CD4-positive, alpha-beta T cell treated with Interleukin-2 at 100 ng/mL for 4 hours (primary cell): ENCODE data around the gene CIRBP.
A peak's percentile ranks its signal among the peaks of the same experiment; 100 is the strongest.

Source experiments
- DNase-seq: peaks from one replicate; pipeline ENCODE4 v3.0.0-alpha.2; 2020; ENCODE audit warnings: low spot score

Gene CIRBP

DNA sequence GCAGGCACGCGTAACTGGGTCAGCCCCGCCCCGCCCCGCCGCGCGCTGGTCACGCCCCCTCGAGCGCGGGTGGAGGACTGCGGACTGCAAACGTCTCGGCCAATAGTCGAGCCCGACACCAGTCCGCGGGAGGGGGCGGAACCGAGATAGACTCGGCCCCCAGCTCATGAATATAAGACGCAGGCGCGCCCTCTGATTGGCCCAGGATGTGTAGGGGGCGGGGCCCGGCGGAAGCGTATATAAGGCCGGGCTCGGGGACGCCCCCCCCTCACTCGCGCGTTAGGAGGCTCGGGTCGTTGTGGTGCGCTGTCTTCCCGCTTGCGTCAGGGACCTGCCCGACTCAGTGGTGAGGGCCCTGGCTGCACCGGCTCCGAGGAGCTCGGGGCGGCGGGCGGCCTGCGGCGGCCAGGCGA is at the start of gene CIRBP:
Gene CIRBP, plus strand, starts transcription at position 268 of the 413 bp plus-strand sequence. CDS start 1,602 bp downstream, outside the sequence.
- DNase-seq, result peak; percentile 99

DNA sequence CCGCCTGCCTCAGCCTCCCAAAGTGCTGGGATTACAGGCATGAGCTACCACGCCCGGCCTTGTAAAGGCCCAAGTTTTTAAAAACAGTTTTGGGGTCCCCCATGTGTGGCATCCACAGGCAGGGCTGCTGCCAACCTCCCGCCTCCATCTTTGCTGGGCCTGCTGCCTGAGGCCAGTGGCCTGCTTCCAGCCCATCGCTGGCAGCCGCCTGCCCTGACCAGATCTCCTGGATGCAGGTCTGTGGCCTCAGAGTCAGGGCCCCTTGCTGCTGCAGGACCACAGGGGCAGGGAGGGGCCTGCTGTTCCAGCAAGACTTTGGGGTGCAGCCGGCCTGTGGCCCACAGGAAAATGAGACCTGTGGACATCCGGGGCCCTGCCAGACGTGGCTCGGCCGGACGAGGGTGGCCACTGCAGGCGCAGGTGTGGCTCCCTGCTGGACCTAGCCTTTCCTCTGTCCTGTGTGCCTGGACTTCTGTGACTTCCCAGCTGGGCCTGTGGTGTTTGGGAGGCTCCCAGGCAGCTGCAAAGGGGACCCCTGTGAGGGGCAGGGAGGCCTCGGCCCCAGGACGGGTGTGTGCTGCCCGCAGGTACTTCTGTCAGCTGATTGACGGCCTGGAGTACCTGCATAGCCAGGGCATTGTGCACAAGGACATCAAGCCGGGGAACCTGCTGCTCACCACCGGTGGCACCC is 49.2 kb upstream of the CIRBP start:
- no peak for DNase-seq

DNA sequence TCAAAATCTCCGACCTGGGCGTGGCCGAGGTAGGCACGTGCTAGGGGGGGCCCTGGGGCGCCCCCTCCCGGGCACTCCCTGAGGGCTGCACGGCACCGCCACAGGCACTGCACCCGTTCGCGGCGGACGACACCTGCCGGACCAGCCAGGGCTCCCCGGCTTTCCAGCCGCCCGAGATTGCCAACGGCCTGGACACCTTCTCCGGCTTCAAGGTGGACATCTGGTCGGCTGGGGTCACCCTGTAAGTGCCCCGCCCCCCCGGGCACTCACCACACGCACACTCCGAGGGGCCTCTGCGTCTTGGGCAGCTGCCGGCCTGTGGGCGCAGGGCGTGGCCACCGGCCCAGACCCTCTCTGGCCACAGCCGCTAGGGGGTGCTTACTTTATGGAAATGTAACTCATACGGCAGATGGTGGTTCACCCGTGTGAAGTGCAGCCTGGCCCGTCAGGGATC is 48.6 kb upstream of the CIRBP start:
- DNase-seq, result no peak

DNA sequence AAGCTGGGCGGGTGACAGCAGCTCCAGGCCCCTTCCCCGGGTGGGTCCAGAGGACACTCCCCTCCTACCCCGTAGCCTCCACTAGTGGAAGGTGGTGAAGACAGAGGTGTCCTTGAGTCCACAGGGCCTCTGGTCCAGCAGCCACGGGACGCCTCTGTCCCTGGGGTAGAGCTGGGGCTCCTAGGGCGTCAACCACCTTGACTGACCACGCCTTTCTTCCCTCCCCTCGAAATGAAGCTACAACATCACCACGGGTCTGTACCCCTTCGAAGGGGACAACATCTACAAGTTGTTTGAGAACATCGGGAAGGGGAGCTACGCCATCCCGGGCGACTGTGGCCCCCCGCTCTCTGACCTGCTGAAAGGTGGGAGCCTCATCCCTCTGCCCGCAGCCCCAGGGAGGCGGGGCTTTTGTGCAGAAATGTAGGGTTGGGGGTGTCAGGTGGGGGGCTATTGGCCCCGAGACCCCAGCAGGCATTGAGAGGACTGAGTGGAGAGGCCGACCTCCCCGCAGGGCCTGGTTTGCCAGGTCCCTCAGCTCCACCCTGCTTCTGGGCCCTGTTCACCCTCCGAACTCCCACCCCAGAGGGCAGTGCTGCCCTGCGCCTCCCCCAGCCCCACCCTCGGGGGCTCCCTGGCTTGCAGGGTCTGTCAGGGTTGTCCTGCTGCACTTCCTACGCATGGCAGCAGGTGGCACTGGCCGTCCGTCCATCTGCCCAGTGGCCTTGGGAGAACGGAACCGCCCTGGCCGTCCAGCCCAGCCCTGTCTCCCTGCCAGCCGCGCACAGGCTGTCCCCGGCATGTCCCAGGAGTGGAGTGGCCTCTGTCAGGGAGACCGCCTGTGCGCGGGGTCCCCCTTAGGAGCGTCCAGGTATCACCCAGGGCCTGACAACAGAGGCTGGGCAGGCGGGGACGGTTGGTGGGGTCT is 47.9 kb upstream of the CIRBP start:
- DNase-seq, result no peak

DNA sequence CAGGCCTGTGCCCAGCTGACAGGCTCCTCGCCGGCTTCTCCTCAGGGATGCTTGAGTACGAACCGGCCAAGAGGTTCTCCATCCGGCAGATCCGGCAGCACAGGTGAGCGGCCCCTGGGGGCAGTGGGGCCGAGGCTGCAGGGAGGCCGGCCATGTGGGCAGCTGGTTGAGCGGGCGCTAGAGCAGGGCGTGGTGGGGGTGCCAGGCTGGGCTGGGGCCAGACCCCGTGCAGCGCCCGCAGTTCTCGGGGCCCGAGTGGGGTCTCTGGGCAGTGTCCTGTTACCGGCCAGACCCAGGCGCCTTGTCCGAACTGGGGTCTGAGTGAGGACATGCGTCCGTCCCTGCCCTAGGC is 47.3 kb upstream of the CIRBP start:
- no peak for DNase-seq

DNA sequence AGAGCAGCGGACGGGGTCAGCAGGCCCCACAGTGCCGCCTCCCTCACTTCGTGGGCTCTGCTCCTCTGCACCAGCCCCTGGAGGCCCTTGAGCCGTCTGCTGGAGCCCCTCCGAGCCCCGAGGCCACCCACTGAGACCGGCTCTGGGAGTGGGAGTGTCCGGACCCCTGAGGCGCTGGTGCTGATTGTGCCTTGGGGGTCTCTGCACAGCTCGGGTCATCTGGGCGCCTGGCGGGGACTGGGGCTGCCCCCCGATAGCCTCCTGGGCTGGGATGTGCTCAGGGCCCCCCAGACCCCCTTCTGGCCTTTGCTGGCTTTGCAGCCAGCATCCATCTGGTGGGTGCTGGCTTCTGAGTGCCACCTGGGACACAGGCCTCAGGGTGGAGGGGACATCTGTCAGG is 46.7 kb upstream of the CIRBP start:
- no peak for DNase-seq

DNA sequence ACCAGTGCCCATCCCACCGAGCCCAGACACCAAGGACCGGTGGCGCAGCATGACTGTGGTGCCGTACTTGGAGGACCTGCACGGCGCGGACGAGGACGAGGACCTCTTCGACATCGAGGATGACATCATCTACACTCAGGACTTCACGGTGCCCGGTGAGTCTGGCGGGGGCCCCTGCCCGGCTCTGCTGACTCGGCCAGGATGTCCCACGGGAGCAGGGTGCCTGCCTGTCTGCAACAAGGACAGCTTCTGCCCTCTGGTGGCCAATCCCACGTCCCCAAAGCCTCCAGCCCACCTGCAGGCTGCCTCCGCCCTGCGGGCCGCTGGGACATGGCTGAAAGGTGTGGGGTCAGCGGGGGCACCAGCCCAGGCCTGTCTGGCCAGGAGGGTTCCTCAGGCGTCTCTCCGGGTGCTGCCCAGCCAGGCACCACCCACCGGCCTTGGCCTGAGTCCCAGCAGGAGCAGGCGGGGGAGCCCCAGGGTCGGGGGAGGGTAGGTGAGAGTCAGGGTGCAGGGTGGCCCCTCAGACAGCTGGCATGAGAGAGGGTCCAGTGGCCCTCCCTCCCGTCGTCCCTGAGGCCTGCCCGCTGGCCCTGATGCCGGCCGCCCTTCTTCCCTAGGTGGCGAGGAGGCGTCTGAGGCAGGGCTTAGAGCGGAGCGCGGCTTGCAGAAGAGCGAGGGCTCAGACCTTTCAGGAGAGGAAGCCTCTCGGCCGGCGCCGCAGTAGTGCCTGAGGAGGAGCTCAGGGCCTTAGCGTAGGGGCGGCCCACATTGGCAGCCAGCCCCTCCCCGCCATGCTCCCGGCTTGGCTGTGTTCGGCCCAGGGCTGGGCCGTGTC is 45.9 kb upstream of the CIRBP start:
- DNase-seq, result no peak

DNA sequence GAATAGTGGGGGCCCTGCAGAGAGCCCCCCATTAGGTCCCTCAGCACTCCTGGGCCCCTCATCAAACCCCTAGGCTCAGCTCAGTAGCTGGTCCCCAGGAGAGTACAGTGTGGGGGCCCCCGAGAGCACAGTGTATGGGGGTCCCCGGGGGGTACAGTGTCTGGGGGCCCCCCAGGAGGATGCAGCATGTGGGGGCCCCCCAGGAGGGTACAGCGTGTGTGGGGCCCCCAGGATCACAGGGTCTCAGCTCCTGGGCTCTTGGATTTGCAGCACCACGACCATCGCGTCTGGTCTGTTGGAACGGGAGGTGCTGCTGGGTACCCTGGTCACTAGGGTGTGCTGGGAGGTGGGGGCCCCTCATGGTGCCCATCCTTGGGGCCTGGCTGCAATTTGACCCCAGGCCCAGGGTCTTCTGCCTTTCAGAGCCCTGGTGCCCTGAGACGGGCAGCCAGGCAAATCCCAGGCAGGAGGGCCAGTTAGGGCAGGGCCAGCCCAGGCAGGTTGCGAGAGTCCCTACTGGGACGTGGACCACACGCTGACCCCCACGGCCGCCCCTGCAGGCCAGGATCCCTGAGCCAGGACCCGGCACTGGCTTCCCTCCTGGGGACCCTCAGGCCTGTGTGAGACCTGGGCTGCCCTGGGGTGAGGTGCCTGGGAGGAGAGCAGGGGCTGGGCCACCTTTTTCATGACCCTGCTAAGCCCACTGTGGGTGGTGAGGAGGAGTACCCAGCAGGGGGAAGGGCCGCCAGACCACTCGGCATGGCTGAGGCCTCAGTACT is 44.9 kb upstream of the CIRBP start:
- no peak for DNase-seq

DNA sequence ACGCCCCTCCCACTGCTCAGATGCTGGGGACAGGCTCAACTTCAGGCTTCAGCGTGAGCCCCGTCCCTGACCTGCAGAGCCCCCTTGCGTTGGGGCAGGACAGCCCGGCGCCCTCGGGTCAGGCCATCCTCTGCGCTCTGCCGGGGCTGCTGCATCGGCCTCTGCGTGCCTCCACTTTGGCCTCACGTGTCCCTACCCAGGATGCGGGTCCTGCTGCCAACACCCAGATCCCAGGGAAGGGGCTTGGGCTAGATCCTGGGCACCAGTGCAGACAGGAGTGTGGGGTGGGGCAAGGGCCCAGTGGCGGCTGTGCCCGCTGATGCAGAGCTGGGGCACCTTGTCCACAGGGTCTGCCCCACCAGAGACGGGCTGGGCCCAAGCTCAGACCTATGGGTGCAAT is 44.3 kb upstream of the CIRBP start:
- DNase-seq, result no peak

DNA sequence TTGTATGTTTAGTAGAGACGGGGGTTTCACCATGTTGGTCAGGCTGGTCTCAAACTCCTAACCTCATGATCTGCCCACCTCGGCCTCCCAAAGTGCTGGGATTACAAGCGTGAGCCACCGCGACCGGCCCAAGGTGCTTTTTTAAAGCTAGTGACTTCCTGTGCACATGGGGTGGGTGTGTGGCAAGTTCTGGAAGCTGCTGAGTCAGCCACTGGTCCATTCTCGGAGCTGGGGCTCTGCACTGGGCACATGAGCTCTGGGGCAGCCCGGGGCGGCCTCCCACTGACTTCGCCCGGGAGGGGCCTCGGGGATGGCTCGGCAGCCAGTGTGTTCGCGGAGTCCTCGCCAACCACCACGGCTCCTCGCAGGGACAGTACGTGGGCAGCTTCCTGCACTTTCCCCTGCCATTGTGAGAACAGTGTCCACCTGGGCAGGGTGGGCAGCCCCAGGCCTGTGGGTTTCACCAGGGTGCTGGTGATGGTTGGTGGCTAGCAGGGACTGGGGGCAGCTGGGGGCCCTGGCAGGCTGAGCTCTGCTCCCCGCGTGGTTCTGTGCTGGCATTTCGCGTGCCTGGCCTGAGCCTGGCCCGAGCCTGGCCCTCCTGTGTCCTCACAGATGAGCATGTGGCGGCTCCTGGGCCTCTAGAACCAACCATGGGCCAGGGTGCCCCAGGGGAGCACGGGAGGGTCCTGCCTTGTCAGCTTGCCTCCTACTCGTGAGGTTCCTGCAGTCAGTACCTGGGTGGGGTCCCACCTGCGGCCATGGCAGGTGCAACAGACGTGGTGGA is 43.5 kb upstream of the CIRBP start:
- DNase-seq, result no peak

DNA sequence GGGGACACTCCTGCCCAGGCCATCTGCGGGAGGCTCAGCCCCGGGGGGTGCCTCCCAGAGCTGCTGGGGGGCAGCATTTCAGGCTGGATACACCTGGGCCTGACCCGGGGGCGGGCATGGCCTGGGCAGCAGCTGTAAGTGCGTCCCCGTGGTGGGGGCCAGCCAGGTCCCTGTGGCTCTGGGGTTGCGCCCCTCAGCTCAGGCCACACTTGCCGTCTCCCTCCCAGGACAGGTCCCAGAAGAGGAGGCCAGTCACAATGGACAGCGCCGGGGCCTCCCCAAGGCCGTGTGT is 43.0 kb upstream of the CIRBP start:
- DNase-seq, result no peak

DNA sequence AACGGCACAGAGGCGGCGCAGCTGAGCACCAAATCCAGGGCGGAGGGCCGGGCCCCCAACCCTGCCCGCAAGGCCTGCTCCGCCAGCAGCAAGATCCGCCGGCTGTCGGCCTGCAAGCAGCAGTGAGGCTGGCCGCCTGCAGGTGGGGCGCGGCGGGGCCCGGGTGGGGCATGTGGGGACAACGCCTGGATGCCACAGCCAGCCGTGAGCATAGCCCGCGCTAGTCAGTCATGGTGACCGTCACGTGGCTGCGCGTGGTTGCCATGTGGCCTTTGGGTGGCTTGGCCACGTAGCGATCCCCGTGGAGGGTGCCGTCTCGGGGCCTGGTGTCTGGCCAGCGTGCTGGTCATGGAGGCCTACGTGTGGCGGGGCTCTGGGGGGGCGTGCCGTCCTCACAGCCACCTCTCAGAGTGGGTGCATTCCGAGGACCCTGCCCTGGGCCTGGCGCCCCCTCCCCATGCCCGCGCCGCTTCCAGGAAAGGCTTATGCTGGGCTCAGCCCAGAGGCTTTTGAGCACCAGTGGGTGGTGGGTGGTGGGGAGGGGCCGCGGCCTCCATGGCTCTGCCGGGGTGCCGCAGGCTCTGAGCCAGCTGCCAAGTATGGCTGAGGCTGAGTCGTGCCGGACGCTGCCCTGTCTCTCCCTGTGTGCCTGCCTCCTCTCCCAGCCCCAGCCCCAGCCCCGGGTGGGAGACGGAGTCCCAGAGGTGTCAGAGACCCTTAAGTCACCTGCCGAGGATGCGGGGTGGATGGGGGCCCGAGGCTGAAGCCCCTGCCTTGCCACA is 42.4 kb upstream of the CIRBP start:
- no peak for DNase-seq

DNA sequence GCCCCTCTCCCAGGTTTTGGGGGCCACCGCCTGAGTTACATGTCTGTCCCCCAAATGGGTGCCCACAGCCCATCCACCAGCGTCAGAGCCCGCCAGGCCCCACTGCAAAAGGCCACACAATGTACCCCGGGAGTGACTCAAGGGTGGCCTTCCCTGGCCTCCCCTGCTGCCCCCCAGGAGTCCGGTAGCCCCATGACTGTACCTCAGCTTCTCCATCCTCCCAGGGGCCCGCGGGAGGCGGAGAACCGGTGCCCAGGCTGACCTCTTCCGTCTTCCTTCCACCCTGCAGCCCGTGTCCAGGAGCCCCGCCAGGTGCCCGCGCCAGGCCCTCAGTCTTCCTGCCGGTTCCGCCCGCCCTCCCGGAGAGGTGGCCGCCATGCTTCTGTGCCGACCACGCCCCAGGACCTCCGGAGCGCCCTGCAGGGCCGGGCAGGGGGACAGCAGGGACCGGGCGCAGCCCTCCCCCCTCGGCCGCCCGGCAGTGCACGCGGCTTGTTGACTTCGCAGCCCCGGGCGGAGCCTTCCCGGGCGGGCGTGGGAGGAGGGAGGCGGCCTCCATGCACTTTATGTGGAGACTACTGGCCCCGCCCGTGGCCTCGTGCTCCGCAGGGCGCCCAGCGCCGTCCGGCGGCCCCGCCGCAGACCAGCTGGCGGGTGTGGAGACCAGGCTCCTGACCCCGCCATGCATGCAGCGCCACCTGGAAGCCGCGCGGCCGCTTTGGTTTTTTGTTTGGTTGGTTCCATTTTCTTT is 41.7 kb upstream of the CIRBP start:
- no peak for DNase-seq

DNA sequence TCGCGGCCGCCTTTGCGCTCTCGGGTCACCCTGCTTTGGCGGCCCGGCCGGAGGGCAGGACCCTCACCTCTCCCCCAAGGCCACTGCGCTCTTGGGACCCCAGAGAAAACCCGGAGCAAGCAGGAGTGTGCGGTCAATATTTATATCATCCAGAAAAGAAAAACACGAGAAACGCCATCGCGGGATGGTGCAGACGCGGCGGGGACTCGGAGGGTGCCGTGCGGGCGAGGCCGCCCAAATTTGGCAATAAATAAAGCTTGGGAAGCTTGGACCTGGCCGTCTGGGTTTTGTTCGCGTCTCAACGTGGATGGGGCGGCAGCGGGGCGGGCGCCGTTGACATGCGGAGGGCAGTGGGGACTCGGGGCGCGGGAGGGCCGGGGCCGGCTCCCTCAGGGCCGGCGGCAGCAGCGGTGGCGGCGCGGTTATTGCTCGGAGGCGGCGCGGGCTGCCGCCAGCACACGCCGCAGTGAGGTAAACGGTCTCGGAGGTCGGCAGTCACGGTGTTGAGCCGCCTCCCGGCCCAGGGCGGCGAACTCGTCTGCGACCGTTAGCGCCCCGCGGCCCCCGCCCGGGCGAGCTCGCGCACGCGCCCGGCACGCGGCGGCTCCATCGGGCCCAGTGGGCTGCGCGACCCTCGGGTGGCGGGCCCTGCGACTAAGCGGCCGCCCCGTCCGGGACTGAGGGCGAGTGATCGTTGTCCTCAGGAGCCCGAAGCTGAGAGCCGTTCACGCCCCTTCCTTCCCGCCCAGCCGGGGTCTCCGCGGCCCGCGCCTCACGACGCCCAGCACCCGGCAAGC is 40.8 kb upstream of the CIRBP start:
- DNase-seq, result no peak

DNA sequence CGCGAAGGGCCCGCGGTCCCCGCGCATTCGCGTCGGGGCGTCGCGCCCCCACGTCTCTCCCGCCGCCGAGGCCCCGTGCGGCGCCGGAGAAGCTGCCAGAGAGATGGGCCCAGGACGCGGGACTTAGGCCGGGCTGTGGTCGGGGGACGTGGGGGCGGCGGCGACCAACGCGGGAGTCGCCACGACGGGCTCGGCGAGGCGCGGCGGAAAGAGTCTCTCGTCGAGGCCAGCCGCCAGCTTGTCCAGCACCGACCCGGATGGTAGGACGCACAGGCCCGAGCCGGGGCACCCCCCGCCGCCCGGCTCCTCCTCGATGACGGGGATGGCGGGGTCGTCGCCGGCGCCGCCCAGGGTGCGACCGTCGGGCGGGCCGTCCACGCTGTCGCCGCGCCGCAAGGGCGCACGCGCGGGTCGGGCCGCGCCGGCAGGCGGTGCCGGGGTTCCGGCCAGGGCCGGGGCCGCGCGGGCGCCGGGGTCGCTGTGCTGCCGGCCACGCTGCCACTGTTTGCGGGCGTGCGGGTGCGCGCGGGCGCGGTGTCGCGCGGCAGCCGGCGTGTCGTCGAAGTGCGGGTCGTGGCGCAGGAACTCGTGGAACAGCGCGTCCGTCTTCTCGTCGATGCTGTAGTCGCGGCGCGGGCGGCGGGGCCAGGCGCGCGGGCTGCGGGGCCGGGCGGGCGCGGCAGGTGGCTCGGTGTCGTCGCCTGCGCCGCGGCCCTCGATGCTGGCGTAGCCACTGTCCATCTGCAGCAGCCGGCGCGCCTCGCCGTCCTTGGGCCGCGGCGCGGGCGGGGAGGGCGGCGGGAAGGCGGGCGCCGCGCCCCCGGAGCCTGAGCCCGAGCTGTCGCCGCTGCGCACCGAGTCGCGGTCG is 39.8 kb upstream of the CIRBP start:
- no peak for DNase-seq

DNA sequence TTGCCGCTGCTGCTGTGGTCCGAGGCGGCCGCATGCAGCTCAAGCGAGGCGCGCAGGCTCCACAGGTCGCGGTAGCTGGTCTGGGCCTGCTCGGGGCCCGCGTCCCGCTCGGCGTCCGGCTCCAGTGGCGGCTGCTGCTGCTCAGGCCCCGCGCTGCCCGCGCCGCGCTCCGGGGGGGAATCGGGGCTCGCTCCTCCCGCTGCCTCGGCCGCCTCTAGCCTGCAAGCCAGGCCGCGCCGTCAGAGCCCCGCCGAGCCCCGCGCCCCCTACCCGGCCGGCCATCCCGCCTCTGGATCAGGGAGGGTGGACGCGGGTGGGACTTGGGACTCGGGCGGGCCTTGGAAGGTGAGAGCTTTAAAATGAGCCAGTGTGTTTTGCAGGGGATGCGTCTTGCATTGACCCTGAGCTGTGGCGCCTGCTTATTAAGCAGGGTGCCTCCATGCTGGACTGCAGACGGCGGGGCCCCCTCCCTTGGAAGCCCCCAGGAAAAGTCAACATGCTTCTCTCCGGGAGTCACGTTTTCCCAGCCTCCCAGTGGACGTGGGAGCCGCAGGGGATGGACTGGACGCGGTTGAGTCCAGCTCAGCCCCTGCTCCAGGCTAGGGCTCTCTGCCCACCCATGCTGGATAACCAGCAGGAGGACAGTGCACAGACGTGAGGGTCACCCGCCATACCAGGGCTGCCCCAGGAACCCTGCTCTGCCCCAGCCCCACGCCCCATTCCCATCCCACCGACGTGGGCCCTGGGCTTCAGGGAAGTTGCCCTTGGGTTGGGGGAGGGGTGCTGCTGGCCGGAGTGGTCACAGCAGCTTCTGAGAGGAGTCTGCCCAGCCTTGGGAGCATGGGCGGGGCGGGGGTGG is 39.0 kb upstream of the CIRBP start:
- no peak for DNase-seq
